Measurements from ENCODE around the gene ZC3H15.

The ZC3H15 gene

GRCh38 chr2:186543561-186544131 lies 57.6 kb downstream of the ZC3H15 start:
- TF ChIP-seq CTCF (IDR thresholded peaks at IDR 0.05; ENCODE audit: extremely low read depth, missing control alignments): no peak
- no peak for DNase-seq (ENCODE audit: low spot score)

GRCh38 chr2:186544255-186544675 lies 58.2 kb downstream of the ZC3H15 start:
- DNase-seq (ENCODE audit: low spot score): no peak
- TF ChIP-seq CTCF (IDR thresholded peaks at IDR 0.05; ENCODE audit: extremely low read depth, missing control alignments): no peak

- DNase-seq (ENCODE audit: low spot score): no peak
- no peak for TF ChIP-seq CTCF (IDR thresholded peaks at IDR 0.05; ENCODE audit: extremely low read depth, missing control alignments)
These were observed 60.8 kb downstream of the ZC3H15 start for GRCh38 chr2:186546846-186547245.

- no peak for DNase-seq (ENCODE audit: low spot score)
- no peak for TF ChIP-seq CTCF (IDR thresholded peaks at IDR 0.05; ENCODE audit: extremely low read depth, missing control alignments)
These were observed 65.4 kb downstream of the ZC3H15 start for GRCh38 chr2:186551323-186552050.

- no peak for TF ChIP-seq CTCF (IDR thresholded peaks at IDR 0.05; ENCODE audit: extremely low read depth, missing control alignments)
- DNase-seq (ENCODE audit: low spot score): no peak
These were observed 68.4 kb downstream of the ZC3H15 start for GRCh38 chr2:186554429-186554828.

GRCh38 chr2:186554850-186555671 lies 69.0 kb downstream of the ZC3H15 start:
- DNase-seq (ENCODE audit: low spot score): no peak
- TF ChIP-seq CTCF (IDR thresholded peaks at IDR 0.05; ENCODE audit: extremely low read depth, missing control alignments): no peak

Measured in GM20000 (cell line).